Measurements from ENCODE around the gene MAP3K2. TPM values are rescaled to one million over a fixed set of nuclear protein-coding genes. Genes with fewer than 3 reads are reported as not detected.

Gene MAP3K2
- total RNA-seq, 1 experiment from 2014 or later = 54.8 TPM

DNA sequence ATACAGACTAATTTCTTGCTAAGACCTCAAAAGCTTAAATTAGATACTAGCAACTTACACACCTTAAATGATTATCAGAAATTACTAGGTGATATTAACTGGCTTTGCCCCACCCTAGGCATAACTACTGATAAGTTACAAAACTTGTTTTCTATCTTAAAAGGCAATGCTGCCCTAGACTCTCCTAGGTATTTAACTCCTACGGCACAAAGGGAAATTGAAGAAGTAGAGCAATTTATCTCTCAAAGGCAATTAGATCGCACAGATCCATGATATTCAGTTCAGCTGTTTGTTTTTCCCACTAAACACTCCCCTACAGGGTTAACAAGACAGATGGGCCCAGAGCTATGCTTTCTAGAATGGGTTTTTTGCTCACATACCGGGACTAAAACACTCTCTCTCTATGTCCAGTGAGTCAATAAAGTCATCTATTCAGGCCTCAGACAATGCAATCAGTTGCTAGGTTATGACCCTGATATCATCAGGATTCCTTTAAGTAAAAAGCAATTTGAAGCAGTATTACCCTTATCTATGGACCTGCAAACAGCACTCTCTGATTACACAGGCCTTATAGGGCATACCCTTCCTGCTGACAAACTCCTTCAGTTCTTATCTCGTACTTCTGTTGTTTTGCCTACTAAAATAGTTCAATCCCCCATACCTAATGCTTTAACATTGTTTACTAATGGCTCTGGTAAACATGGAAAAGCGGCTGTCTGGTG lies 14.3 kb downstream of the MAP3K2 start:
- CTCF ChIA-PET = no interaction called here
- peaks cover 5% of the 10 kb centered on the region for H3K9me3 ChIP-seq (ENCODE audit: low read depth, low read length, poor library complexity, severe bottlenecking)

DNA sequence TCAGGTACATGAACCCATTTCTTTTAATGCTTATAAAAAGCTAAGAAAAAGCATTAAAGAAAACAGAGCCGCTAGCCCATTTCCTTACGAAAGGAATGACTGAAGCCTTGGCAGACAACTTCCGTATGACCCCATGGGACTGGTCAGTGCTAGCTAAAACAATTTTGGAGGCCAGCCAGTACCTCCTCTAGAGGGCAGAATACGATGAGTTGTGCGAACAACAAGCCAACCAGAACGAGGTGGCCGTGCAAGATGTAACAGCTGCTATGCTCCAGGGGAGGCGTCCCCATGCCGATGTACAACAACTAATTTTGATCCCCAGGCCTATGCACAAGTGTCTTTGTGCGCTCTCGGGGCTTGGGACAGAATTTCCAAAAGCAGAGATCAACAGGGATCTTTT lies 16.7 kb downstream of the MAP3K2 start:
- H3K27me3 ChIP-seq (replicated peaks; ENCODE audit: insufficient read depth, low read depth, low read length, poor library complexity) = no peaks in the 10 kb centered on the region
- no peak overlapping the region for H3K27ac ChIP-seq (ENCODE audit: low read depth, low read length, poor library complexity, severe bottlenecking)
- no peaks in the 10 kb centered on the region for H3K36me3 ChIP-seq (ENCODE audit: insufficient read depth, low read length, poor library complexity, severe bottlenecking)
- DNase-seq (ENCODE audit: low spot score) = no peak
- no peak for TF ChIP-seq EZH2 (IDR thresholded peaks at IDR 0.05; ENCODE audit: borderline replicate concordance, low read depth, low read length, poor library complexity, severe bottlenecking)
- TF ChIP-seq, protein P1, sequence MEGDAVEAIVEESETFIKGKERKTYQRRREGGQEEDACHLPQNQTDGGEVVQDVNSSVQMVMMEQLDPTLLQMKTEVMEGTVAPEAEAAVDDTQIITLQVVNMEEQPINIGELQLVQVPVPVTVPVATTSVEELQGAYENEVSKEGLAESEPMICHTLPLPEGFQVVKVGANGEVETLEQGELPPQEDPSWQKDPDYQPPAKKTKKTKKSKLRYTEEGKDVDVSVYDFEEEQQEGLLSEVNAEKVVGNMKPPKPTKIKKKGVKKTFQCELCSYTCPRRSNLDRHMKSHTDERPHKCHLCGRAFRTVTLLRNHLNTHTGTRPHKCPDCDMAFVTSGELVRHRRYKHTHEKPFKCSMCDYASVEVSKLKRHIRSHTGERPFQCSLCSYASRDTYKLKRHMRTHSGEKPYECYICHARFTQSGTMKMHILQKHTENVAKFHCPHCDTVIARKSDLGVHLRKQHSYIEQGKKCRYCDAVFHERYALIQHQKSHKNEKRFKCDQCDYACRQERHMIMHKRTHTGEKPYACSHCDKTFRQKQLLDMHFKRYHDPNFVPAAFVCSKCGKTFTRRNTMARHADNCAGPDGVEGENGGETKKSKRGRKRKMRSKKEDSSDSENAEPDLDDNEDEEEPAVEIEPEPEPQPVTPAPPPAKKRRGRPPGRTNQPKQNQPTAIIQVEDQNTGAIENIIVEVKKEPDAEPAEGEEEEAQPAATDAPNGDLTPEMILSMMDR (conservative IDR thresholded peaks at IDR 0.05; ENCODE audit: low read depth, low read length) = no peak
- H3K9me3 ChIP-seq (ENCODE audit: low read depth, low read length, poor library complexity, severe bottlenecking) = no peaks in the 10 kb centered on the region
- no TSS peak for BruUV-seq (replicated peaks)
- CTCF ChIA-PET = no interaction called here
- intact Hi-C loops (cut with micrococcal nuclease; ENCODE audit: unreplicated experiment) = no loop called here
- no peaks in the 10 kb centered on the region for H3K4me1 ChIP-seq (ENCODE audit: insufficient read depth, low read length, poor library complexity, severe bottlenecking)
- H3K4me3 ChIP-seq (ENCODE audit: low read depth, low read length, poor library complexity, severe bottlenecking) = no peak overlapping the region
- POLR2A ChIA-PET (ENCODE audit: low non-redundant PET) = no interaction called here

More for the DNA sequence above, 14.3 kb downstream of the MAP3K2 start:
- intact Hi-C loops (cut with micrococcal nuclease; ENCODE audit: unreplicated experiment) = no loop called here
- no peaks in the 10 kb centered on the region for H3K4me1 ChIP-seq (ENCODE audit: insufficient read depth, low read length, poor library complexity, severe bottlenecking)
- H3K36me3 ChIP-seq (ENCODE audit: insufficient read depth, low read length, poor library complexity, severe bottlenecking) = no peaks in the 10 kb centered on the region
- H3K4me3 ChIP-seq (ENCODE audit: low read depth, low read length, poor library complexity, severe bottlenecking) = no peak overlapping the region
- BruUV-seq (replicated peaks) = no TSS peak
- H3K27me3 ChIP-seq (replicated peaks; ENCODE audit: insufficient read depth, low read depth, low read length, poor library complexity) = no peaks in the 10 kb centered on the region
- POLR2A ChIA-PET (ENCODE audit: low non-redundant PET) = interaction anchor here (0.6 kb wide), 1 partner anchor 9 kb away, joined by 3 read pairs; no protein-coding TSS in a partner anchor
- DNase-seq (ENCODE audit: low spot score) = no peak
- H3K27ac ChIP-seq (ENCODE audit: low read depth, low read length, poor library complexity, severe bottlenecking) = no peak overlapping the region
- no peak for TF ChIP-seq EZH2 (IDR thresholded peaks at IDR 0.05; ENCODE audit: borderline replicate concordance, low read depth, low read length, poor library complexity, severe bottlenecking)
- TF ChIP-seq, protein P1 (conservative IDR thresholded peaks at IDR 0.05; ENCODE audit: low read depth, low read length) = no peak

DNA sequence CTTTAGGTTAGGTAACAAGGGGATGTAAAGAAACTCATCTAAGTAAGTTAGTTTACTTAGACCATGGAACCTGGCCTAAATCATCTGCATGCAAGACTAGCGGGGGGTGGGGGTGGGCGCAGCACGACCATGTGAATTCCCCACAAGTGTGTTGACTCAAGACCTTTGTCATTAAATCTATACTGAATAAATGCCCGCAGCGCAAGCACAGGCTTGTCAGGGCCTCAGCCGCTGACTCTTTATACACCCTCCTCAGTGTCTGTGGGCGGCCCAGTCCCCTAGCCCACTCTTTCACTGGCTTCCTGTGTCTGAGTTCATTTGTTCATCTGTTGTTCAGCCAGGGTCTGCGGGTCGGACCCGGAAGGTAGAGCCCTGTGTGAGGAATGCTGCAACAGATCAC lies 17.8 kb downstream of the MAP3K2 start:
- Histone ChIP-seq H3K27ac (ENCODE audit: low read depth, low read length, poor library complexity, severe bottlenecking) (no peak overlapping the region), H3K9me3 (ENCODE audit: low read depth, low read length, poor library complexity, severe bottlenecking) (no peaks in the 10 kb centered on the region), H3K27me3 (replicated peaks; ENCODE audit: insufficient read depth, low read depth, low read length, poor library complexity) (no peaks in the 10 kb centered on the region), H3K4me1 (ENCODE audit: insufficient read depth, low read length, poor library complexity, severe bottlenecking) (no peaks in the 10 kb centered on the region), H3K4me3 (ENCODE audit: low read depth, low read length, poor library complexity, severe bottlenecking) (no peak overlapping the region), H3K36me3 (ENCODE audit: insufficient read depth, low read length, poor library complexity, severe bottlenecking) (no peaks in the 10 kb centered on the region)
- no peak for DNase-seq (ENCODE audit: low spot score)
- intact Hi-C loops (cut with micrococcal nuclease; ENCODE audit: unreplicated experiment) = no loop called here
- BruUV-seq (replicated peaks) = no TSS peak
- CTCF ChIA-PET = no interaction called here
- POLR2A ChIA-PET (ENCODE audit: low non-redundant PET) = no interaction called here
- no peak for TF ChIP-seq EZH2 (IDR thresholded peaks at IDR 0.05; ENCODE audit: borderline replicate concordance, low read depth, low read length, poor library complexity, severe bottlenecking)
- TF ChIP-seq, protein P1 (conservative IDR thresholded peaks at IDR 0.05; ENCODE audit: low read depth, low read length) = no peak

All from A673 (cell line).